Astrocyte of the cerebellum (primary cell): Measurements from ENCODE around the gene DCN.

ENCODE experiments used
- DNase-seq: peaks from one replicate; pipeline ENCODE4 v3.0.0-alpha.2; 2011; ENCODE audit warnings: low read depth
- H3K4me3 ChIP-seq: 2 replicates; pipeline ENCODE4 v1.5.1; 2011; ENCODE audit warnings: mild to moderate bottlenecking, low read depth, low read length, moderate library complexity
- in situ Hi-C: cut with HindIII; loops from 2 replicates; pipeline ENCODE4 v1.10.0; 2017; ENCODE audit warnings: low sequenced_read_pairs
- TF ChIP-seq, protein P1 (sequence below): IDR thresholded peaks from 2 replicates; pipeline ENCODE4 v1.5.1; 2012; ENCODE audit warnings: low read length, low read depth, moderate library complexity, mild to moderate bottlenecking; ENCODE audit errors: missing control alignments

Gene DCN

DNA sequence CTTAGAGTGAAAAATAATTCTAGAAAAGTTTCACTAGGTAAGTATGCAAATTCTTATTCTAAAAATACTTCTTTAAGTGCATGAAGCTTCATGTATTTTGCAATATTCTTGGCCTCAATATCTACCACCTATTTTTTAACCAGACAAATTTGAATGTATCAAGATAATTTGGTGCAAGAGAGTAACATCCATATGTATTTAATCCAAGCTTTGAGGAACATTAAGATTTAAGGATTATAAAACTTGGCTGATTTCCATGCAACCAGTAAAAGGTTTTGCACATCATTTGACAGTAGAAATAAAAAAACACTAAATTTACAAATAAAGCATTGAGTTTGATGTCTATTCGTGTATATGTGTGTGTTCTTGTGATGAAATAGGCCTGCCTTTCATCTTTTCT is 79.0 kb downstream of the DCN start:
- DNase-seq = no peak
- H3K4me3 ChIP-seq = no peak overlapping the region
- TF ChIP-seq, protein P1, sequence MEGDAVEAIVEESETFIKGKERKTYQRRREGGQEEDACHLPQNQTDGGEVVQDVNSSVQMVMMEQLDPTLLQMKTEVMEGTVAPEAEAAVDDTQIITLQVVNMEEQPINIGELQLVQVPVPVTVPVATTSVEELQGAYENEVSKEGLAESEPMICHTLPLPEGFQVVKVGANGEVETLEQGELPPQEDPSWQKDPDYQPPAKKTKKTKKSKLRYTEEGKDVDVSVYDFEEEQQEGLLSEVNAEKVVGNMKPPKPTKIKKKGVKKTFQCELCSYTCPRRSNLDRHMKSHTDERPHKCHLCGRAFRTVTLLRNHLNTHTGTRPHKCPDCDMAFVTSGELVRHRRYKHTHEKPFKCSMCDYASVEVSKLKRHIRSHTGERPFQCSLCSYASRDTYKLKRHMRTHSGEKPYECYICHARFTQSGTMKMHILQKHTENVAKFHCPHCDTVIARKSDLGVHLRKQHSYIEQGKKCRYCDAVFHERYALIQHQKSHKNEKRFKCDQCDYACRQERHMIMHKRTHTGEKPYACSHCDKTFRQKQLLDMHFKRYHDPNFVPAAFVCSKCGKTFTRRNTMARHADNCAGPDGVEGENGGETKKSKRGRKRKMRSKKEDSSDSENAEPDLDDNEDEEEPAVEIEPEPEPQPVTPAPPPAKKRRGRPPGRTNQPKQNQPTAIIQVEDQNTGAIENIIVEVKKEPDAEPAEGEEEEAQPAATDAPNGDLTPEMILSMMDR = no peak
- in situ Hi-C loops = no loop called here

DNA sequence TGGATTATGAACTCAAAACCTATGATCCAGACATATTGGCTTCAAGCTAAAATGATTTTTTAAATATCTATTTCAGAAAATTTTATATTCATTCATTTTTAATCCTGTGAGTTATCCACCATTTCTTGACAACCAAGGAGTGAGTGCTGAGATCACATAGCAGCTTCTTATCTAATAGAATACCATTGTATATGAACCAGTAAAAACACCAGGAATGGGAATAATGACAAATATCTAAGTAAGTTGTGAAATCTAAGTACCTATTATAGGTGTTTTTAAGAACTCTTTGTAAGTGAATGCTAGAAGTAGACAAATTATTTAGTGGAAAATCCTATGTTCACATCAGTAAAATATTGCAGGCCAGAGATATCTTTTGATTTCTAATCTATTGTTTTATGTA is 79.5 kb downstream of the DCN start:
- TF ChIP-seq, protein P1 = no peak
- in situ Hi-C loops = no loop called here
- no peak for DNase-seq
- H3K4me3 ChIP-seq = no peak overlapping the region

DNA sequence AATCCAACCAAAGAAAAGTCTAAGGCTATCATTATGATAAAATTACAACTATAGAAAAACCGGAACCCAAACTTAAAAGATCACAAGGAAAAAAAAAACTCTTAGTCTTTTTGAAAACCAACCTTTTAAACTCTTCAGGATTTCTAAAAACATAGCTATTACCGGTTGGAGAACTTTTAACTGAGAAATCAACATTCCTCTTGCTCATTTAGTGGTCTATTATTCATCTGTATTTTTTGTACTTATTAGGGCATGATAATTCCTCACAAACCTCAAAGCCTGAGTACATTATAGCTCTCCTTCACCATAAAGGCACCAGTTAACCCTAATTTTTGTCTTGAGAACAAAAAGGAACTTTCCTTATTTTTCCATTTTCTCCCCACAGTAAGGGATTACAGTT is 81.7 kb downstream of the DCN start:
- no peak overlapping the region for H3K4me3 ChIP-seq
- in situ Hi-C loops = no loop called here
- TF ChIP-seq, protein P1 = no peak
- DNase-seq = peak; percentile 71

DNA sequence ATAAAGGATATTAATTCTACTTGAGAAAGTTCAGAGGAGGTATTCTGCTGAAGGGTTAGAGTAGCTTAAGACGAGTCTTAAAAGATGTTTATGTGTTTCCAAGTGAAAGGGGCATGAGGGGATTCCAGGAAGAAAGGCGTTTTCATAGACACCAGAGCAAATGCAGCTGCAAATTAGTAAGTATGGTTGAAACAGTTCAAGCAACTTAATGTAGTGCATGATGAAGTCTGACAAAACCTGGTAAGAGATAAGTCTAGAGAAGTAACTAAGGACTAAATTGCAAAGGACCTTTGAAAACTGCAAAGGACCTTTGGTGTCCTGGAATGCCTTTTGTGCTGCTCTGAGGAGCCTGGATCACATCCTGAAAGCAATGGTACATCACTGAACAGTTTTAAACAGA is 82.8 kb downstream of the DCN start:
- TF ChIP-seq, protein P1 = no peak
- in situ Hi-C loops = no loop called here
- H3K4me3 ChIP-seq = no peak overlapping the region
- no peak for DNase-seq

DNA sequence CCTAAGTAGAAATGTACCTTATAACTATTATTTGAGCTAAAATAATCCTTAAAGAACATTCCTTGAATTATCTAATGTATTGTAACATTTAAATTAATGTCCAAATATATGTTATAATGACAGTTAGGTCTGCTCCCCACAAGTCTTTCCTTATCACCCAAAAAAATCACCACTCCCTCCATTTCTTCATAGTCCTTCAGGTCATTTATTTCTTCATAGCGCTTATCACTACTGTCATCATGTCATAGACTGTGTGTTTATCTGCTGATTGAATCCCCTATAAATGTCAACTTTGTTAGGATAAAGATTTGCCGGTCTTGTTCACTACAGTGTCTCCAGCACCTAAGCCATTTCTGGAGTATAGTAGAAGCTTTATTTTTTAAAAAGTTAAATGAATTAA is 83.3 kb downstream of the DCN start:
- no peak for DNase-seq
- H3K4me3 ChIP-seq = no peak overlapping the region
- TF ChIP-seq, protein P1 = no peak
- in situ Hi-C loops = no loop called here

DNA sequence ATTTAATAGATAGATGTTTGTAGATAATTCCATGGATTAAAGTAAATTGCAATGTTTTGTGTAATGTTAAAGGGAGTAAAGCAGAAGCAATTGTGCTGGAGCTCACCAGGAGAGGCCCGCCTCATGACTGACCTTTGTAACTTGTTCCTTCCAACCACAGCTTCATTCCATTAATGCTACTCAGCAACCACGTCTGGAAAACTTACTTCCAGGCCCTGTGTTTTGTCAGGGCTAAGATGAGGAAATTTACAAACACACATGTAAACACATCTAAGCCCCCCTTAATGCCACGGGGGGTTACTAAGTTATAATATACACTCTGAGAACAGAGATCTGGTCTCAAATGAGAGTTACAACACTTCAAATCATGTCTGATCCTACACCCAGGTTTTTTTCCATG is 83.7 kb downstream of the DCN start:
- peak; percentile 93 for DNase-seq
- TF ChIP-seq, protein P1 = no peak
- no peak overlapping the region for H3K4me3 ChIP-seq
- in situ Hi-C loops = no loop called here

DNA sequence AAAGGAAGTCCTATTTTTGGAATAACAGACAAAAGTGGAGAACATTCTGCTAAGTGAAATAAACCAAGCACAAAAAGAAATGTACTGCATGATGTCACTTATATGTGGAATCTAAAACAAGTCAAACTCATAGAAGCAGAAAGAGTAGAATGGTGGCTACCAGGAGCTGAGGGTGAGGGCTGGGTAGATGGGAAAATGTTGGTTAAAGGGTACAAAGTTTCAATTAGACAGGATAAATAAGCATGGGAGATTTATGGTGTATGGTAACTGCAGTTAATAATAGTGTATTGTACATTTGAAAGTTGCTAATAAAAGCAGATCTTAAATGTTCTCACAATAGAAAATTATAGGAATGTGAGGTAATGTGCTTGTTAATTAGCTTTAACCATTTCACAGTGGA is 84.2 kb downstream of the DCN start:
- no peak overlapping the region for H3K4me3 ChIP-seq
- in situ Hi-C loops = no loop called here
- TF ChIP-seq, protein P1 = no peak
- no peak for DNase-seq
